Skeletal muscle cell (primary cell): ENCODE measurements around the gene LGR6.
"Not testable (repeated sequence)": the region's sequence is repeated elsewhere in the genome, so short reads cannot be mapped to it uniquely, and the experiment has no call there.

Experiments used
- DNase-seq: peaks from one replicate; pipeline ENCODE4 v3.0.0-alpha.2; 2010; ENCODE audit warnings: low read depth
- H3K4me3 ChIP-seq: 2 replicates; pipeline ENCODE4 v1.5.1; 2011; ENCODE audit warnings: low read depth, mild to moderate bottlenecking, control low read depth, low read length, moderate library complexity

Gene LGR6

DNA sequence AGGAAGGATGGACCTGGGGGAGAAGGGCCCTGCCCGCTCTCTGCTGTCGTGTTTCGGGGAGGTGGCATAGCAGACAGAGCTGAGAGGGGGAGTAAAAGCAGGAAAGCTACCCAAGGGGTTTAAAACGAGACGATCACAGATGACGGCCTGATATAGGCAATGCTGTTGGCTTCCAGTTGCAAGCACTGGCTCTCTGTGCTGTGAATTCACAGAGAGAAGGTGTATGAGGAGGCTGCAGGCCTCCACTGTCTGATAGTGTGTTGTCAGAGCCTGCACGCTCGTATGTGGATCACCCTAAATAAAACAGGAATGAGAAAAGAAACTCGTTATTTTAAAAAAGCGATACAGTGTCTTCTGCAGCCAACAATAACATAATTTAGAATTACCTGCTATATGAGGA, 57.4 kb downstream of the LGR6 start:
- H3K4me3 ChIP-seq, result no peak overlapping the region
- no peak for DNase-seq

DNA sequence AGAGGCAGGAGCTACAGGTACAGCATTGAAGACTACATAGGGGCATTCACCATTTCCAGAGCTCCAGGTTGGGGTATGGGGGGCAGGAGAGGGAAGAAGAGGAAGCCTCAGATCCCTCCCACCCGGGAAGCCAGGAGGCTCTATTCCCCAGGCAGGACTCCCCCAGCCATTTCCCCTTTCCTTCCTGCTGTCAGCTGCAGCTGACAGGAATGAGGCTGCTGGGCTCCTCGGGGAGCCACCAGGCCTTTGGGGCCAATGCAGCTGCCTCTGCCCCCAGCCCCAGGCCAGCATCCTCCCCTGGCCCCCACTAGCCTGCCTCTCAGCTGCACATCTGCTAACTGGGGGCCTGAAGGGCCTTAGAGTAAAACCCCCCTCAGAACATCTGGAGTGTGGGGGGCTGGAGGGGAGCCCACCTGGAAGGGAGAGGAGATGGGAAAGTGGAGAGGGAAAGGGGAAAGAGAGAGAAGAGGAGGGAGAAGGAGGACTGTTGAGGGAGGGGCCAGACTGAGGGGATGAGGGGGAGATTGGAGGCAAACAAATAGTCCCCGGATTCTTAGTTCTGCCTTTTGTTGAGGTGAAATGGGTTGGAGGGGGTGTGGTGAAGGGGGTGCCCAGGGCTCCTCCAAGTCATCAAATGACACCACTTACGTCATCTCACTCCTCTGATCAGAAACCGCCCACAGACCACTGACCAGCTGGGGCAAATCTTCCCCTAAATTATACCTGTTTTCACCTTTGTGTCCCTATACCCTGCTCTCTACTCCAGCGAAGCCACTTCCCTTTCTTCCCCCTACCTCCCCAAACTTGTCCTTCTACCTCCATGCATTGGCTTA, 58.0 kb downstream of the LGR6 start:
- no peak overlapping the region for H3K4me3 ChIP-seq
- no peak for DNase-seq

DNA sequence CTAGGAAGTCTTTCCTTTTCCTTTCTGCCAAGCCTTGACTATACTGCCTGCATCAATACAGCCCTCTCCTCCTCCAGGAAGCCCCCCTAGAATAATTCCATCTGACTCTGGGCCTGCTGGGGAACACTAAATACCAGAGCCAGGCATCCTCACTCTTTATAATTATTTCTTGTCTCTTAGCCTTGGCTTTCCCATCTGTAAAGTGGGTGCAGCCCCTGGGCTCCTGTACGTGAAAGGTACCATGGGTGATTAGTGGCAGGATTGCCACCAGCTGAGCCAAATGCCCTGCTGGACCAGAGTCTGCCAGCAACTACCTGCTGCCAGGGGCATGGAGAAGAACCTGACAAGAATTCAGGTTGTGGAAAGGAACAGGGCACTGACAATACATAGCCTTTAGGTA, 58.7 kb downstream of the LGR6 start:
- no peak overlapping the region for H3K4me3 ChIP-seq
- no peak for DNase-seq

DNA sequence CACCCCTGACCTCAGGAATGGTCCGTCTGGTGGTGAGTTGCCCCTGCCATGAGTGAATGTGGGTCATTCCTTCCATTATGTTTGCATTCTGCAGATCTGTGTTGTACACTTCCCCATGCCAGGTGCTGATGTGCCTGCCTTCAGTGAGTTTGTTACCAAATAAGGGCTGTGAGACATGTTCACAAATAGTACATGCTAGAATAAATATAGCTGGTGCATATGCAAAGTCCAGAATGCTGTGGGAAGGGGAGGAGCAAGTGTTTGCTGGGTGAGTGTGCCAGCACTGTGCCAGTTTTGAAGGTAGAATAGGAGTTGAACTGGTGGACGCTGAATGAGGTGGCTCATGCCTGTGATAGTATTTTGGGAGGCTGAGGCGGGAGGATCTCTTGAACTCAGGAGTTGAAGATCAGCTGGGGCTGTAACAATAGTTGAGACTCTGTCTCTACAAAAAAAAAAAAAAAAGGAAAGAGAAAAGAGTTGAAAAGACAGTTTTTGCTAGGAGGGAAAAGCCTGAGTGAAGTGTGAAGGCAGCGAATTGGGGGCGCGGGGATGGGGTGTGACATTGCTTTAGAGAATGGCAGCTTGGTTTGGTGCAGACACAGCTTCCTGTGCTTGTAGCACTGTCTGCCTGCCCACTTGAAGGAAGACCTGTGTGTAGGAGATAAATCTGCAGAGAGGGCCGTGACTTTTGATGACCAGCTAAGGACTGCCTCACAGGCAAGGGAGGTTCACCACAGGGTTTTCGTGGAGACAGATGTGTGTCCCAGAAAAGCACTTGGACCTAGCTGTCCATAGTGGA, 61.1 kb downstream of the LGR6 start:
- no peak for DNase-seq
- H3K4me3 ChIP-seq, result no peak overlapping the region

DNA sequence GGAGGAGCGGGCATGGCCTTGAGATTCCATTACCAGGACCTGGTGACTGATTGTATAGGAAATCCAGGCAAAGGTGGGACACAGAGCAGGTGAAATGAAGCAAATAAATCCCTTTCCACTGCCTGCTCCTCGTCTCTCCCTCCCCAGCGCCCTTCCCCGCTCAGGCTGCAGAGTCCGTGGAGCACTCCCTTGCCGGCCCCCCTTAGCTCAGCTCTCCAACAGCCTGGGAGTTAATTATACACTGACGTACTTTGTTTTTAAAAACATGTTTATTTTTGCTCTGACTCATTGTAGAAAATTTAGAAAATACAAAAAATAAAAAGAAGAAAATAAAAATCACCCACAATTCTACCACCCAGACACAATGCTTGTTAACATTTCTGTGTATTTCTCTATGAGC, 61.7 kb downstream of the LGR6 start:
- H3K4me3 ChIP-seq, result no peak overlapping the region
- DNase-seq, result no peak

DNA sequence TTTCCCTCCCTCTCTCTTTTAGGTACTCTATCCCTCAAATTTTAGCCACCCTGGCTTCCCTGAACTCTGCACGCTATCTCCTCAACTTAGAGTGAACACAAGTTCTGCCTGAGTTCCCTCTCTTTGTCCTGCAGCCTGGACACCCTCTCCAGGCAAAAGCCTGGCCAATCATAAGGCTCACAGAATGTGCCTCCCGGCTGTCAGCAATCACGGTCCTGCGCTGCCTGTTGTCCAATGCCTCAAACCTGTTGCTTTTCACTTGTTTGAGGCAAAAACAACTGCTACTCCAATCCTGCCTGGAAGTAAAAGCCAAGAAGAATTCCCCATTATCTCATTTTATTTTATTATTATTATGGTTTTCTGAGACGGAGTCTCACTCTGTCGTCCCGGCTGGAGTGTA, 66.1 kb downstream of the LGR6 start:
- DNase-seq, result no peak
- no peak overlapping the region for H3K4me3 ChIP-seq

DNA sequence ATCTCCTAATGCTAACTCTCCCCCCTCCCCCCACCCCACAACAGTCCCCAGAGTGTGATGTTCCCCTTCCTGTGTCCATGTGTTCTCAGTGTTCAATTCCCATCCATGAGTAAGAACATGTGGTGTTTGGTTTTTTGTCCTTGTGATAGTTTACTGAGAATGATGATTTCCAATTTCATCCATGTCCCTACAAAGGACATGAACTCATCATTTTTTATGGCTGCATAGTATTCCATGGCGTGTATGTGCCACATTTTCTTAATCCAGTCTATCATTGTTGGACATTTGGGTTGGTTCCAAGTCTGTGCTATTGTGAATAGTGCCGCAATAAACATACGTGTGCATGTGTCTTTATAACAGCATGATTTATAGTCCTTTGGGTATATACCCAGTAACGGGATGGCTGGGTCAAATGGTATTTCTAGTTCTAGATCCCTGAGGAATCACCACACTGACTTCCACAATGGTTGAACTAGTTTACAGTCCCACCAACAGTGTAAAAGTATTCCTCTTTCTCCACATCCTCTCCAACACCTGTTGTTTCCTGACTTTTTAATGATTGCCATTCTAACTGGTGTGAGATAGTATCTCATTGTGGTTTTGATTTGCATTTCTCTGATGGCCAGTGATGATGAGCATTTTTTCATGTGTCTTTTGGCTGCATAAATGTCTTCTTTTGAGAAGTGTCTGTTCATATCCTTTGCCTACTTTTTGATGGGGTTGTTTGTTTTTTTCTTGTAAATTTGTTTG, 67.8 kb downstream of the LGR6 start:
- not testable (repeated sequence) for DNase-seq

DNA sequence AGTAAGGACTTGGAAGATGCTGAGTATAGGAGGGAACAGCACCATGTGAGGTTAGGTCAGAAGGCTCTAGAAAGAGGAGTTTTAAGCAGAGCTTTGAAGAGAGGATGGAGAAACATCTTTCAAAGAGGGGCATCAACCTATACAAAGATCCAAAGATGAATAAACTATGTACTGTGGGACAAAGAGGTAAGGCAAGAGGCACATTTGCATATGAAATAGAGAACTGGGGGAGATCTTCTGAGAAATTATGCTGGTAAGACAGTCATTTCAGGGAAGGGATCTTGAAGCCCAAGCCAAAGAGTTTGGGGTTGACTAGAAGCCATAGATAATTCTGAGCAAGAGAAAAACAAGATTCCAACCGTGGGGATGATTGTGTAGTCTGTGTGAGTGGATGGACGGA, 70.0 kb downstream of the LGR6 start:
- no peak for DNase-seq
- H3K4me3 ChIP-seq, result no peak overlapping the region

More for the DNA sequence above, 67.8 kb downstream of the LGR6 start:
- H3K4me3 ChIP-seq, result not testable (repeated sequence)

DNA sequence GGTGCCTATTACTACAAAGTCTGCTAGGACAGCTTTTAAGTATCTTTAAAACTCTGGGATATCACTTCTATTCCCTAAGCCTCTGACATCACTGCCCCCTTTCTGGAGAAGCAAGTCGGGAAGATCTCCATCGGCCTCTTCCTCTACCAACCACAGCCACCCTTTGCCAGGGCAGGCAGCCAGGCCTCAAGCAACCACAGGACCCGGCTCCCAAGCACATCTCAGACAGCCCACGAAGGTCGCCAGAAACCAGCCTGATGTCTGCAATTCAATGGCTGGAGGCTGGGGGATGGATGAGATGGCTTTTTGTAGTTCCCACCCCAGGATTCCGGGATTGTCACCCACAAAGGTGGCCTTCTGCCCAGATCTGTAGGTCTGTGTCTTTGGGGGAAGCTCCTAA, 70.7 kb downstream of the LGR6 start:
- DNase-seq, result no peak
- no peak overlapping the region for H3K4me3 ChIP-seq

DNA sequence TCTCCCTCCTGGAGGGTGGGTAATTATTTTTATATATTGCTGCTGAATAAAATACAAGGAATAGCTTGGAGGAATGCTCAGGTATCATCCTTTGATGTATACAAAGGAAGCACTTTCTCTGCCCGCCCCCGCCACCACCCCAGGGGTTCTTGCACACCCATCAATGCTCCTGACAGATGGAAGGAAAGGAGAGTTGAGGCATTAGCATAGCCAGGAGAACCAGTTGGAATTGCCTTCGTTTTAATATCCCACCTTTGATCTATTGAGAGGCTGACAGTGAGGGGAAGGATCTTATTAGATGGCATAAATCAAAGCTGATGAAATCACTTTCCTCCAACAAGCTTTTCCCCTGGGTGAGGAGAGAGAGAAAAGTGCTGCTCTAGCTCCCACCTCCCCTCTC, 71.1 kb downstream of the LGR6 start:
- no peak for DNase-seq

DNA sequence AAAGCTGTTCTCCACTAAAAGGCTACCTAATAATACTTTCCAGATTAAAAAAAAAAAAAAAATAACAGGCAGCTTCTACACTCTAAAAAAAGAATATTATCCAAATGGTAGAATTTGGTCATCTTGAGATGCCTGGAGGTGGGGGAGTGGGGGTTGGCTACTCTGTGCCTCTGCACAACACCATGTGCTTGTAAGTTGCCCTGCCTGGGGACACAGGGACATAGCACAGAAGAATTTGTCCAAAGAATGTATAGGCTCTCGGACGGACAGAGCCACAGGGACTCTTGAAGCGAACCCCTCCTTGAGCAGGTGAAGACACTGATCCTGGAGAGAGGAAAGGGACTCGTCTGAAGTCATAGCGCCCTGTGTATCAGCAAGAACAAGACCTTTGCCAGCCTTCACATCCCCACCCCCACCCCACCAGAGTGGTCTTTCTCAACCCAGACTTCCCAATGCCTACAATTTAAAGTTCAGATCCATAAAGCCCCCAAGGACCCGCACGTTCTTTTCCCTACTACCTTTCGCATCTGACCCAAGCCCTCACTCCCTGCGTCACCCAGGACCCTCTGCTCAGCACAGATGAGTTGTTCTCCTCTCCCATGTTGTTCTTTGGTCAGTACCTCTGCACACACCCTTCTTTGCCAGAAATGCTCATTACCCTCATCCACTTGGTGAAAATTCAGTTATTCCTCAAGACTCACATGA, 72.6 kb downstream of the LGR6 start:
- H3K4me3 ChIP-seq, result no peak overlapping the region
- no peak for DNase-seq

More for the DNA sequence above, 71.1 kb downstream of the LGR6 start:
- no peak overlapping the region for H3K4me3 ChIP-seq

DNA sequence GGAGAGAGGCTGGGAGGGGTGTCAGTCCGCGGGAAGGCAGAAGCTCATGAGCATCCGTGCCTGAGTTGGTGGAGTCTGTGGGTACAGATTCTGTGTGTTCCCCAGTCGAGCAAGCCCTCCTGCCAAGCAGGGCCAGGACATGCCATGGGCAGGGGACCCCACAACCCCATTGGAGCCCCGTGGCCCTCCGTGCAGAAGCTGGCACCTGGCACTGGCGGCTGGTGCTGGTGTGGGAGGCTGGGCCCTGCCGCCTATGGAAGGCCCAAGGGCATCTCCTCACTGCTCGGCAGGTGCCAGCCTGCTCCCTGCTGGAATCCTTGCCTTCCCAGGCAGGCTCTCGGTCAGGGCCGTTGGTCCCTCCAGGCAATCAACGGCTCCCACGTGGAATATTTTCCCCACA, 74.4 kb downstream of the LGR6 start:
- no peak overlapping the region for H3K4me3 ChIP-seq
- DNase-seq, result no peak

DNA sequence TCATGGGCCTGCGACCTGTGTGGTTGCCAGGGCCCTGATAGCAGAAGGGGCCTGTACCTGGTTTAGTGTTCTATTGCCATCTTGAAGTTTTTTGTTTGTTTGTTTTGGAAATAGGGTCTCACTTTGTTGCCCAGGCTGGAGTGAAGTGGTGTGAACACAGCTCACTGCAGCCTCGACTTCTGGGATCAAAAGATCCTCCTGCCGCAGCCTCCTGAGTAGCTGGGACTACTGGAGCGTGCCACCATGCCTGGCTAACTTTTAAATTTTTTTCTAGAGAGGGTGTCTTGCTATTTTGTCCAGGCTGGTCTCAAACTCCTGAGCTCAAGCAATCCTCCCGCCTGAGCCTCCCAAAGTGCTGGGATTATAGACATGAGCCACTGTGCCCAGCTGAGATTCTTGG, 75.2 kb downstream of the LGR6 start:
- no peak for DNase-seq
- no peak overlapping the region for H3K4me3 ChIP-seq

DNA sequence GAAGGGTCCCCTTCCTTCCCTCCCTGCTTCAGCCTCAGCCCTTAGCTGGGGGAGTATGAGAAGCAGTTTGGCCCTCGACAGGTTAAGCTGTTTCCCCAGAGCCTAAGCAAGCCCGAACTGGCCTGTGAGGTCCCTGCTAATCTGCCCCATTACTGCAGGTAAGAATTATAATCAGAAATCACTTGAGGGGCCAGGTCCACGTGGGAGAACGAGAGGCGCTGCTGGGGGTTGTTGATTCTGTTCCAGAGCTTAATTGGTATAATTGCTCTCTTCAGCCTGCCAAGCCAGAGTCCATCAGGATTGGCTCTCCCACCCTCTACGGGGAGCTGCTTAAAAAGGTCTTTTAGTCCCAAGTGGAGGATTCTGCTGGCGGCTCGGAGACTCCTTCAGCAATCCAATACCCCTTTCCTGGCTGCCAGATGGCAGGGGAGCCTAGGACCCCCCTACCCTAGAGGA, 77.3 kb downstream of the LGR6 start:
- H3K4me3 ChIP-seq, result no peak overlapping the region
- no peak for DNase-seq

DNA sequence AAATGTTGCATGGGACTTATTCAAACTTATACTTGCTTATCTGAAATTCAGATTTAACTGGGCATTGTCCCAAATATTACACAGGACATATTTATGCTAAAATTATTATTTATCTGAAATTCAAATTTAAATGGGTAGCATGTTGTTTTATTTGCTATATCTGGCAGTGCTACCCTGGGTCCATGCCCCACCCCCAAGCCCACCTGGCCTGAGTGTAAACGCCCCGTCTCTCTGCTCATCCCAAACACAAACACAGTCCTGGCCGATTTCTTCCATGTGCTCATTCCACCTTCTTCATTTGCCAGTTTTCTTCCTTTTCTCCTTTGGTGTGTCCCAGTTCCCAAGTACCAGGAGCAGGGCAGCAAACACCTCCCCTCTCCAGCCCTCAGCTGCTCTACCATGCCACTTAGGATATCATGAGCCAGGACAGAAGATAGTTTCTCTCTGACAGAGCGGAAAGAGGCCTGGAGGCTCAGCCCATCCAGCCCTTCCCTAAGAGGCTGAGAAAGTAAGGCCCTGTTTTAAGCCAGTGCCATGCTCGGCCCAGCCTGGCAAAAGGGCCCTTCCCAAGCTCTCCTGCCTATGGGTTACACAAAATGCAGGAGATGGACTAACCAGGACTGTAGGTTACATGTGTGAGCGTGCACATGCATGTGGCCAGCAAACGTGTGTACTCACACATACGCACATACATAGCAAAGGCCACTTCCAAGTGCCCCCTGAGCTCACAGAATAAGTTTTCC, 78.7 kb downstream of the LGR6 start:
- H3K4me3 ChIP-seq, result no peak overlapping the region
- DNase-seq, result no peak

DNA sequence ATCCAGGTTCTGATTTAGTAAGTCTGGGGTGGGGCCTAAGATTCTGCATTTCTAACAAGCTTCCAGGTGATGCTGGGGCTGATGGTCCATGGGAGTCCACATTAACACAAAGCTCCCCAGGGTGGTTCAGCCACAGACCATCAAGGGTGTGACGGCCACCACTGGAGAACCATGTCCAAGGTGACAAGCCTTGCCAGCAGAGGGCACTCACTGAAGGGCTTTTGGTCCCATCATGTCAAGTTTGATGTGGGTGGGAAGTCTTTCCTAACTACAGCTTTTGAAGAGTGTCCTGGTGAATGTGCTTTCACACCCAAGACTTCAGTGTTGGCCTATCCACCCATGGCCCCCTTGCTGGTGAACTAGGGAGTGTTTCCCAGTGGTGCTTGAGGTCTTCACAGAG, 81.0 kb downstream of the LGR6 start:
- no peak overlapping the region for H3K4me3 ChIP-seq
- DNase-seq, result no peak

DNA sequence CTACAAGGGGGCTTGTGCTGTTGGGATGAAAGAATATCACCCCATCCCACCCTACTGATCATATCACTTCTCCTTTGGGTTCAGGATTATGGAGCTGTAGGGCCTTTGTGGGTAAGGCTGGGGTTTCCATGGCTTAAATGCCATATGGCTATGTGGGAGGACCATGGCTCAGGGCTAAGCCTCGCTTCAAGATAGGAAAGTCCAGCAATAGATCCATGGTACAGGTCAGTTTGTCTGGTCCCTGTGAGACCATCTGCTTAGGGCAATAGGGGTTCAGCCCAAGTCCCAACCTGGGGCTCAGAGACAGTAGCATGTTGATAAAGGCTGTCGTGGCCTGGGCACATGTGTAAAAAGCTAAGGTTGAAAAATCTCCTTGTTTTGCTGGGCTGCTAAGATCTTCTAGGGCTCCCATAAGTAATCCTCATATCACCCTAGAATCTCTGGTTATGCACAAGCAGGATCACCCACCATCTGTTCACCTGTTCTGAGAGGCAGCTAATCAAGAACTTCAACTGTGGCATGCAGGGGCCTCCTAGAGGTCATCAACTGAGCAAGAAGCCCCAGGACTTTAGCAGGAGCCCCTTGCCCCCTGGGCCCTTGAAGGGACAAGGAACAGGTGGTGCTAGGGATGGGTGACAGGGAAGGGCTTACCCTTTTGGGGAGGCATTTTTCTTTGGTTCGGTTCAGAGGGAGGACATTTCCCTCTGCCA, 81.6 kb downstream of the LGR6 start:
- no peak overlapping the region for H3K4me3 ChIP-seq
- DNase-seq, result no peak

DNA sequence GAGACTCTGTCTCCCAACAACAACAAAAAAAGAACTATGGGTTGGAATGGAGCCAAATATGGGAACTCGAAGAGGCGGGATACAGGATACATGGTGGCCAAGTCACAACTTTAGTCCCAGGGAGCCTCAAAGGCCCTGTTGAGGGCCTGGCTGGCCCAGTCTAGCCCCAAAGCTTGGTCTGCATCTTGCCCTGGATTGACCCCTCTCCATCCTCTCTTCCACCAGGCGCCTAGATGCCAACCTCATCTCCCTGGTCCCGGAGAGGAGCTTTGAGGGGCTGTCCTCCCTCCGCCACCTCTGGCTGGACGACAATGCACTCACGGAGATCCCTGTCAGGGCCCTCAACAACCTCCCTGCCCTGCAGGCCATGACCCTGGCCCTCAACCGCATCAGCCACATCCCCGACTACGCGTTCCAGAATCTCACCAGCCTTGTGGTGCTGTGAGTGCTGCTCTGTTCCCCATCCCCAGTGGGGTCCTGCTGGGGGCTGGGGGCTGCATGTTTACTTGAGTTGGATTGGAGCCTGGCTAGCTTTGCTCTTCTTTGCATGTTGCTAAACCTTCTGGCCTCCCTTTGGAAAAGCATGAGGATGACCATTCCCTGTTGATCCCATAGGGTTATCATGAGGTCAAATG, 82.6 kb downstream of the LGR6 start:
- H3K4me3 ChIP-seq, result no peak overlapping the region
- DNase-seq, result no peak
